Hypothalamus (tissue), 51 donors: Measurements from ENCODE around the gene SYMPK.

Experiments
- DNase-seq, 51 donors: peaks; one replicate each; lab custom pipeline; 2025; lab: John Stamatoyannopoulos, UW

SYMPK gene

GRCh38 chr19:45886427-45887199 lies 23.7 kb upstream of the SYMPK start:
- peak; percentile 60 to 95 (median 84) for DNase-seq

DNA sequence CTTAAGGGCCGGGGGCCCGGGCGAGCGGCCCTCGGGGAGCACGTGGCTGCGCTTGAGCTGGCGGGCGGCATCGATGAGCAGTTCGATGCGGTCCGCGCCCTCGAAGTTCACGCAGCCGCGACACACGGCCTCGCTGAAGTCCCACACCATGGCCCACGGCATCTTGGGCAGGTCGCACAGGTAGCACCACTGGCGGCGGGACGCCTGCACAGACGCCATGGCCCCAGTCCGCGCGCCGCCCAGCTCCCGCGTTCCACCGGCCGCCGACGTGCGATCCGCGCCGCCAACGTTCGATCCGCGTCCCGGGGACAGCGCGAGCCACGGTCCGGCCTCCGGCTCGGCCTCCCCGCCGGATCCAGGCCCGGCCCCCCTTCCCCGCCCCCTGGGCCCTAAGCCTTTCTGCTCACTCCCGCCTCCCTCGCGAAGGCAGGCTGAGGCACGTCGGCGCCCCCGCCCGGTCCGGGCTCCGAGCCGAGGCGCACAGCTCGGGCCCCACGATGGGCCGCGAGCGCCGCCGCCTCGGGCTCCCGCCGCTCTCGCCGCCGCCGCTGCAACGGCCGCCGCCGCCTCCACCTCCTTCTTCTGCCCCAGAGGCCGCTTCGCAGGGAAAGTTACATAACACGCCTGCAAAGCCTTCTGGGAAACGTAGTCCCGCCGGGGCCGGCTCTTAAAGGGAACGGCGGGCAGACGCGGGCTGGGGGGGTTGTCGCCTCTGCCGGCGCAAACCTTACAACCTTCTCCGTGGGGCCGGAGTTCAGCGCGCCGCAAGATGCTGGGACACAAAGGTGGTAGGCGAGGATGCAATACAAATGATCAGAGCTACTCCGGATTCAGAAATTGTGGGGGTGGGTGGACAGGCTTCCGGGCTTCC lies 22.8 kb upstream of the SYMPK start, which contains the start of gene IRF2BP1:
TSS of gene IRF2BP1 (minus strand) at position 586 of the 871 bp plus-strand sequence. CDS start at position 219, 367 bp downstream.
- peak; percentile 63 to 95 (median 86) for DNase-seq

DNA sequence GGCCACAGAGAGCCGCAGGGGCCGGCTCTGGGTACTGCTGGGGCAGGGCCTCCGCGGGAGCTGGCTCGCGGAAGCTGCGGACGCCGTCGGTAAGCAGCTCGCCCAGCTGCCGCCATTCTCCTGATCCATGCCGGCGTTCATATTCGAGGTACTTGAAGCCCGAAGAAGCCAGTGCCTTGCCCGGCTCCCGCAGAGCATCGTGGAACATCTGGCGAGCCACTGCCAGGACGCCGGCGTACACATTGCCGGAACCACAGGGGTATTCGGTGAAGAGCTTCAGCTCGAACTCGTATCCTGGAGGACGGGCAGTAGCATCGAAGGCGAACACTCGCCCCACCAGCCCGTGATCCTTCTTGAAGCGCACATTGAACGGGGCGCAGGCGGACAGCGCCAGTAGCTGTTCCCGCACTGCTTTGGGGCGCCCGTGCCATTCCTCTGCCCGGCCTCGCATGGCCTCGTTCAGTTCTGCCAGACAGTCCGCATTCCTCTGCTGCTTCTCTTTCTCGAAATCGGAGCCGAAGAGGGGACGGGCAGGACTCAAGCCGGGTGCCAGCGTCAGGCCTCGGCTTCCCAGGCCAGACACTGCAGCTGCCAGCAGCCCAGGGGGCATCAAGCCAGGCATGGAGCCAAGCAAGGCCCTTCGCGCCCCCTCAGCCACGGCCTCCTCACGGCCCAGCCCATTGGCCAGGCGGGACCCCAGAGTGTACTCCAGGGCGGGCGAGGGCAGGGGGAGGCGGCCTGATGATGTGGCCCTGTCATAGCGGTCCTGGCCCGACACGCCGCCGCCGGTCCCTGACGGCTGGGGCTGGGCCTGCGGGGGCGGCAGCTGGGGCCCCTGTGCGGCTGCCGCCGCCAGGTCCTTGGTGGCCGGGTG lies 22.0 kb upstream of the SYMPK start:
- peak in 2 of 51 donors; percentile 2 to 22 for DNase-seq

GRCh38 chr19:45883881-45884681 lies 21.1 kb upstream of the SYMPK start:
- DNase-seq = no peak

GRCh38 chr19:45883586-45883880 lies 20.6 kb upstream of the SYMPK start:
- no peak for DNase-seq

GRCh38 chr19:45882652-45883585 lies 20.0 kb upstream of the SYMPK start:
- DNase-seq = peak in 36 of 51 donors; percentile 3 to 68 (median 30)

GRCh38 chr19:45881909-45882528 lies 19.1 kb upstream of the SYMPK start:
- DNase-seq = no peak

- no peak for DNase-seq
Measured at GRCh38 chr19:45881082-45881908, 18.3 kb upstream of the SYMPK start.

GRCh38 chr19:45879971-45880370 lies 17.0 kb upstream of the SYMPK start:
- DNase-seq = no peak

GRCh38 chr19:45879055-45879454 lies 16.1 kb upstream of the SYMPK start:
- no peak for DNase-seq

DNA sequence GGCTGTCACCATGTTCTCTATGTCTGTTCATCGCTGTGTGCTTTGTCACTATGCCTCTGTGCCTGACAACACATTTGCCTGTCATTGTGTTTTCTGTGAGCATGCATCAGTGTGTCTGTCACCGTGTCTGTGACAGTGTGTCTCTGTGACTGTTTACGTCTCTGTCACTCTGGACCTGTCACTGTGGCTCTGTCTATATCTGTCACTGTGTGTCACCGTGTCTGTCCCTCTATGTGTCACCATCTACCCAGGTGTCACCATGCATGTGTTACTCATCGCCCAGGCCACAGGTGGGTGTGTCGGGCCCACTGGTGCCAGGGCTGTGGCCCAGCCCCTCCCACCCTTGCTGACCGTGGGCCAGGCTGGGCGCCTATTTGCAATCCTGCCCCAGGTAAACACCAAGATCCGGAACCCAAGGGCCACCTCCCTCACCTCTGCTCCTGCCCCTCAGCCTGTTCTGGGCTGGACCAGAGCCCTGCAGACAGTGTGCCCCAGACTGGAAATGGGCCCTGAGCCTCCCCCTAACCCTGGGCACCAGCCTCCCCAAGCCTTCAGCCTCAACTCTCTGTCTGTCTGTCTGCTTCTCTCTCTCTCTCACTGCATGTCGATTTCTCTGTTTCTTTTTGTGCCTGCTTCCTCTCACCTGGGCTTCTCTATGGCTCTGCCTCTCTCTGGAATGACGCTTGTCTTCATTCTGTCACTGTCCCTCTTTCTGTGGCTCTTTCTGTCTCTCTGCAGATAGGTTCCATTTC lies 15.3 kb upstream of the SYMPK start:
- no peak for DNase-seq

GRCh38 chr19:45876411-45877197 lies 13.7 kb upstream of the SYMPK start:
- no peak for DNase-seq

- DNase-seq = no peak
Measured at GRCh38 chr19:45876161-45876410, 13.1 kb upstream of the SYMPK start.

DNA sequence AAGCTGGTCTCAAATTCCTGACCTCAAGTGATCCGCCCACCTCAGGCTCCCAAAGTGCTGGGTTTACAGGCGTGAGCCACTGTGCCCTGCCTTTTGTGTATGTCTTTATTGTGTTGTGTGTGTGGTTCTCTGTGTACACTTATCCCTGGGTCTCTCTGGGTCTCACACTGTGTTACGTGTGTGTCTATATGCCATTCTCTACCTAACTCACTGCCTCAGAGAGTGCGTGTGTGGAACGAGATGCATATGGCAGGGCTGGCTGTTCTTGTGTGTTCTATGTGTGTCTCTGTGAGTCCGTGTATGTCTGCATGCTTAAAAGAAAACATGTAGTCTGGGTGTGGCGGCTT lies 11.6 kb upstream of the SYMPK start:
- no peak for DNase-seq

DNA sequence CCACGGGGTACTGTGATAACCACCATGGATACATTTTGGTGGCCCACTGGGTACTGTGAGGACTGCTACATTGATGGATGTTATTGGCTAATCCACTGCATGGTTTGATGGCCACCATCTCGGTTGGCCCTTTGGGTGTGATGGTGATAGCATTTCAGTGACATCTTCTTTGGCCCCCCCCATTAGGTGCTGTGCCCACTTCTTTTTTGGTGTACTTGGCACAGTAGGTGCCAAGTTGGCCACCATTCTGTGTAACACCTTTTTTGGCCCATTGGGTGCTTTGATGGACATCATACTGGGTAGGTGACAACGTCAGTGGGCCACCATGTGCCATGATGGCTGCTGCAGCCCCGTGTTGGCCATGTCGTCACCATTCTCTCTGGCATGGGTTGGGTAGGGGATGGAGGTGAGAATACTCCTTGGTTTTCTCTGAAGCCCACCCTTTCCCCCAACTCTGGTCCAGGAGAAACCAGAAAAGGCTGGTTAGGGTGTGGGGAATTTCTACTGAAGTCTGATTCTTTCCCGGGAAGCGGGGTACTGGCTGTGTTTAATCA lies 10.3 kb upstream of the SYMPK start:
- DNase-seq = no peak
